ENCODE measurements around the gene SETBP1. TPM values are rescaled to one million over a fixed set of nuclear protein-coding genes. Genes with fewer than 3 reads are reported as not detected.

The SETBP1 gene
- total RNA-seq, 2 donors from 2014 or later, result 17.3 to 20.1 TPM

GRCh38 chr18:44889111-44889510 is 208.4 kb downstream of the SETBP1 start:
- H3K36me3 ChIP-seq (ENCODE audit: control insufficient read depth, insufficient read depth, low read length), result peaks cover 21% of the 10 kb centered on the region
- no peak for TF ChIP-seq CTCF (conservative IDR thresholded peaks at IDR 0.05)
- no peak for DNase-seq
- peaks cover 15% of the 10 kb centered on the region for H3K36me3 Mint-ChIP-seq (ENCODE audit: low read depth)
- H3K4me3 ChIP-seq (ENCODE audit: low read length), result no peak overlapping the region
- peaks cover 23% of the 10 kb centered on the region for H3K9me3 ChIP-seq (ENCODE audit: control insufficient read depth, low read length)
- H3K27me3 ChIP-seq (ENCODE audit: control insufficient read depth, insufficient read depth, low read length, poor library complexity, severe bottlenecking), result no peaks in the 10 kb centered on the region
- H3K27ac Mint-ChIP-seq, result no peak overlapping the region
- H3K4me1 Mint-ChIP-seq, result peaks cover 34% of the 10 kb centered on the region
- H3K9ac ChIP-seq (ENCODE audit: extremely low read depth, low read length, poor library complexity, severe bottlenecking), result no peak overlapping the region
- peaks cover 15% of the 10 kb centered on the region for H3K9me3 Mint-ChIP-seq
- WGBS, 2 experiments (ENCODE audit: insufficient coverage in 1 of 2, insufficient read length in 1 of 2), result 100% methylated on average over 1 of the region's 1 CpG
- no peak overlapping the region for H3K4me3 Mint-ChIP-seq
- no peaks in the 10 kb centered on the region for H3K4me1 ChIP-seq (ENCODE audit: control insufficient read depth, insufficient read depth, low read length)
- no peak overlapping the region for H3K27ac ChIP-seq (ENCODE audit: low read depth, low read length)
- H3K27me3 Mint-ChIP-seq (ENCODE audit: insufficient read depth), result no peaks in the 10 kb centered on the region

GRCh38 chr18:44893045-44893706 is 212.5 kb downstream of the SETBP1 start:
- H3K9me3 ChIP-seq (ENCODE audit: control insufficient read depth, low read length), result peaks cover 23% of the 10 kb centered on the region
- Mint-ChIP-seq H3K27me3 (ENCODE audit: insufficient read depth) (no peaks in the 10 kb centered on the region), H3K27ac (peak overlapping the region; percentile 5), H3K36me3 (ENCODE audit: low read depth) (peaks cover 15% of the 10 kb centered on the region), H3K4me1 (peaks cover 9% of the 10 kb centered on the region), H3K9me3 (peaks cover 15% of the 10 kb centered on the region), H3K4me3 (no peak overlapping the region)
- H3K36me3 ChIP-seq (ENCODE audit: control insufficient read depth, insufficient read depth, low read length), result peaks cover 21% of the 10 kb centered on the region
- WGBS, 2 experiments (ENCODE audit: insufficient coverage in 1 of 2, insufficient read length in 1 of 2), result 96 to 98% methylated on average over 3 to 4 of the region's 4 CpGs
- H3K4me3 ChIP-seq (ENCODE audit: low read length), result no peak overlapping the region
- H3K27me3 ChIP-seq (ENCODE audit: control insufficient read depth, insufficient read depth, low read length, poor library complexity, severe bottlenecking), result no peaks in the 10 kb centered on the region
- no peak for DNase-seq
- TF ChIP-seq CTCF (conservative IDR thresholded peaks at IDR 0.05), result no peak
- no peaks in the 10 kb centered on the region for H3K4me1 ChIP-seq (ENCODE audit: control insufficient read depth, insufficient read depth, low read length)
- no peak overlapping the region for H3K27ac ChIP-seq (ENCODE audit: low read depth, low read length)
- no peak overlapping the region for H3K9ac ChIP-seq (ENCODE audit: extremely low read depth, low read length, poor library complexity, severe bottlenecking)

- Histone ChIP-seq H3K27ac (ENCODE audit: low read depth, low read length) (no peak overlapping the region), H3K9me3 (ENCODE audit: control insufficient read depth, low read length) (peaks cover 23% of the 10 kb centered on the region), H3K4me3 (ENCODE audit: low read length) (no peak overlapping the region), H3K36me3 (ENCODE audit: control insufficient read depth, insufficient read depth, low read length) (peaks cover 21% of the 10 kb centered on the region), H3K9ac (ENCODE audit: extremely low read depth, low read length, poor library complexity, severe bottlenecking) (no peak overlapping the region), H3K27me3 (ENCODE audit: control insufficient read depth, insufficient read depth, low read length, poor library complexity, severe bottlenecking) (no peaks in the 10 kb centered on the region), H3K4me1 (ENCODE audit: control insufficient read depth, insufficient read depth, low read length) (no peaks in the 10 kb centered on the region)
- no peak overlapping the region for H3K27ac Mint-ChIP-seq
- peaks cover 10% of the 10 kb centered on the region for H3K4me1 Mint-ChIP-seq
- DNase-seq, result no peak
- no peaks in the 10 kb centered on the region for H3K27me3 Mint-ChIP-seq (ENCODE audit: insufficient read depth)
- TF ChIP-seq CTCF (conservative IDR thresholded peaks at IDR 0.05), result no peak
- no peak overlapping the region for H3K4me3 Mint-ChIP-seq
- H3K9me3 Mint-ChIP-seq, result peaks cover 15% of the 10 kb centered on the region
- 97 to 100% methylated on average over 2 of the region's 2 CpGs for WGBS, 2 experiments (ENCODE audit: insufficient coverage in 1 of 2, insufficient read length in 1 of 2)
- peaks cover 15% of the 10 kb centered on the region for H3K36me3 Mint-ChIP-seq (ENCODE audit: low read depth)
Measured at GRCh38 chr18:44893966-44894365, 213.3 kb downstream of the SETBP1 start.

All from endodermal cell (in vitro differentiated cells).